CD4-positive, alpha-beta T cell treated with Interleukin-12 subunit alpha and Interleukin-12 subunit beta, for 1 hour (primary cell): ENCODE data around the gene OR4F3.
"Not testable (repeated sequence)": the region's sequence is repeated elsewhere in the genome, so short reads cannot be mapped to it uniquely, and the experiment has no call there.

ENCODE experiments used
- DNase-seq: peaks from one replicate; pipeline ENCODE4 v3.0.0-alpha.2; 2020

The OR4F3 gene

GRCh38 chr5:181366968-181367367, at the start of gene OR4F3:
TSS of gene OR4F3 (plus strand) at chr5:181367268.
- DNase-seq = not testable (repeated sequence)
